ENCODE measurements around the gene KIF25. TPM values are rescaled to one million over a fixed set of nuclear protein-coding genes. Genes with fewer than 3 reads are reported as not detected.

The KIF25 gene
- total and polyA plus RNA-seq, 7 donors = 0.50 to 0.54 TPM; not detected in 5

GRCh38 chr6:168056892-168057527 lies 59.5 kb downstream of the KIF25 start:
- H3K9me3 ChIP-seq = no peaks in the 10 kb centered on the region
- intact Hi-C loops (cut with DNase I) = no loop called here
- H3K4me1 ChIP-seq = peaks cover 0 to 5% (median 2%) of the 10 kb centered on the region in 4 donors
- WGBS, 2 donors = 88 to 94% methylated on average over 24 of the region's 24 CpGs
- no peak overlapping the region for H3K27ac ChIP-seq
- H3K36me3 ChIP-seq = no peaks in the 10 kb centered on the region
- TF ChIP-seq POLR2A (IDR thresholded peaks at IDR 0.05) (no peak), CTCF (IDR thresholded peaks at IDR 0.05) (no peak), EP300 (IDR thresholded peaks at IDR 0.05) (no peak), POLR2AphosphoS5 (IDR thresholded peaks at IDR 0.05) (no peak)
- no peaks in the 10 kb centered on the region for H3K27me3 ChIP-seq
- DNase-seq = no peak
- H3K4me3 ChIP-seq = no peak overlapping the region

GRCh38 chr6:168057836-168058235 lies 60.4 kb downstream of the KIF25 start:
- Histone ChIP-seq H3K9me3 (no peaks in the 10 kb centered on the region), H3K4me3 (no peak overlapping the region), H3K36me3 (no peaks in the 10 kb centered on the region), H3K4me1 (peaks cover 0 to 5% (median 2%) of the 10 kb centered on the region in 4 donors), H3K27ac (no peak overlapping the region), H3K27me3 (no peaks in the 10 kb centered on the region)
- DNase-seq = no peak
- TF ChIP-seq CTCF (IDR thresholded peaks at IDR 0.05) (no peak), EP300 (IDR thresholded peaks at IDR 0.05) (no peak), POLR2A (IDR thresholded peaks at IDR 0.05) (no peak), POLR2AphosphoS5 (IDR thresholded peaks at IDR 0.05) (no peak)
- 41 to 86% methylated on average over 14 of the region's 14 CpGs for WGBS, 2 donors
- intact Hi-C loops (cut with DNase I) = no loop called here

GRCh38 chr6:168058691-168059551 lies 61.5 kb downstream of the KIF25 start:
- H3K36me3 ChIP-seq = no peaks in the 10 kb centered on the region
- 85 to 91% methylated on average over 30 of the region's 30 CpGs for WGBS, 2 donors

GRCh38 chr6:168060521-168060931 lies 63.1 kb downstream of the KIF25 start:
- 45 to 70% methylated on average over 12 of the region's 12 CpGs for WGBS, 2 donors
- intact Hi-C loops (cut with DNase I) = no loop called here
- DNase-seq = no peak

More at GRCh38 chr6:168058691-168059551, 61.5 kb downstream of the KIF25 start:
- intact Hi-C loops (cut with DNase I) = no loop called here
- H3K4me1 ChIP-seq = peaks cover 0 to 5% (median 2%) of the 10 kb centered on the region in 4 donors
- no peak overlapping the region for H3K4me3 ChIP-seq
- H3K27me3 ChIP-seq = no peaks in the 10 kb centered on the region
- DNase-seq = no peak
- TF ChIP-seq CTCF (IDR thresholded peaks at IDR 0.05) (no peak), POLR2AphosphoS5 (IDR thresholded peaks at IDR 0.05) (no peak), EP300 (IDR thresholded peaks at IDR 0.05) (no peak), POLR2A (IDR thresholded peaks at IDR 0.05) (no peak)
- no peak overlapping the region for H3K27ac ChIP-seq
- no peaks in the 10 kb centered on the region for H3K9me3 ChIP-seq

More at GRCh38 chr6:168060521-168060931, 63.1 kb downstream of the KIF25 start:
- H3K4me1 ChIP-seq = peaks cover 0 to 5% (median 0%) of the 10 kb centered on the region in 4 donors
- H3K27me3 ChIP-seq = no peaks in the 10 kb centered on the region
- TF ChIP-seq EP300 (IDR thresholded peaks at IDR 0.05) (no peak), CTCF (IDR thresholded peaks at IDR 0.05) (peak; percentile 17 to 44 (median 34))
- H3K9me3 ChIP-seq = no peaks in the 10 kb centered on the region
- H3K36me3 ChIP-seq = no peaks in the 10 kb centered on the region
- H3K4me3 ChIP-seq = no peak overlapping the region
- H3K27ac ChIP-seq = no peak overlapping the region
